Nephron progenitor cell (in vitro differentiated cells): ENCODE results near the gene CNR1.

ENCODE experiments used
- DNase-seq: peaks from one replicate; pipeline ENCODE4 v3.0.0; 2021
- H3K27ac Mint-ChIP-seq: 2 replicates; pipeline ENCODE4 v1.8.0; 2021; ENCODE audit warnings: mild to moderate bottlenecking, moderate library complexity, mixed read lengths
- H3K27me3 Mint-ChIP-seq: 2 replicates; pipeline ENCODE4 v1.8.0; 2021; ENCODE audit warnings: mild to moderate bottlenecking, low read depth, mixed read lengths; ENCODE audit not compliant: poor library complexity
- H3K36me3 Mint-ChIP-seq: 2 replicates; pipeline ENCODE4 v1.8.0; 2021; ENCODE audit warnings: low read depth, mixed read lengths
- H3K4me1 Mint-ChIP-seq: 2 replicates; pipeline ENCODE4 v1.8.0; 2021; ENCODE audit warnings: mixed read lengths
- H3K4me3 Mint-ChIP-seq: 2 replicates; pipeline ENCODE4 v1.8.0; 2021; ENCODE audit warnings: mild to moderate bottlenecking, moderate library complexity, mixed read lengths
- H3K9me3 Mint-ChIP-seq: 2 replicates; pipeline ENCODE4 v1.8.0; 2021; ENCODE audit warnings: mild to moderate bottlenecking, moderate library complexity, mixed read lengths
- TF ChIP-seq, protein P1 (sequence below): fragments of 200-600 bp; sonication (generic); IDR thresholded peaks from 2 replicates; pipeline ENCODE4 v1.5.0; 2021; ENCODE audit warnings: antibody characterized with exemption

The CNR1 gene

DNA sequence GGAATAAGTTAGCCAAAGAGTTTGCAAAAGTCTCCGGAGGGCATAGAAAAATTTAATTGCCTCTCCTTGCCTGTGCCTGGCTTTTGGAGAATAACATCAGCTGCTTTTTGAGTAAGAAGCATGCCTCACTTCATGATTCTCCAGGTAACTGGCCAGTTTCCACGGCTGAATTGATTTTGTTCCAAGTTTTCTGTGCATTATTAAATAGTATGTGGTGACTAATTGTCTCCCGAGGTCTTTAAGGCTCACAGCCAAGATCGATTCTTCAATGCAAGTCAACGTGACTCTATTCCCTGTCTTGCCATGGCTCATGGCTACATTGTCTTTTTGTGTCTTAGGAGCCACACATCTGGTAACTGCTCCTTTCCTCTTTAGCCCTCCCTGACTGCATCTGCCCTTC is 54.2 kb downstream of the CNR1 start:
- Mint-ChIP-seq H3K4me3 (no peak overlapping the region), H3K36me3 (no peaks in the 10 kb centered on the region), H3K27me3 (peaks cover 9% of the 10 kb centered on the region), H3K9me3 (no peaks in the 10 kb centered on the region), H3K27ac (no peak overlapping the region), H3K4me1 (no peaks in the 10 kb centered on the region)
- DNase-seq: no peak
- TF ChIP-seq, protein P1, sequence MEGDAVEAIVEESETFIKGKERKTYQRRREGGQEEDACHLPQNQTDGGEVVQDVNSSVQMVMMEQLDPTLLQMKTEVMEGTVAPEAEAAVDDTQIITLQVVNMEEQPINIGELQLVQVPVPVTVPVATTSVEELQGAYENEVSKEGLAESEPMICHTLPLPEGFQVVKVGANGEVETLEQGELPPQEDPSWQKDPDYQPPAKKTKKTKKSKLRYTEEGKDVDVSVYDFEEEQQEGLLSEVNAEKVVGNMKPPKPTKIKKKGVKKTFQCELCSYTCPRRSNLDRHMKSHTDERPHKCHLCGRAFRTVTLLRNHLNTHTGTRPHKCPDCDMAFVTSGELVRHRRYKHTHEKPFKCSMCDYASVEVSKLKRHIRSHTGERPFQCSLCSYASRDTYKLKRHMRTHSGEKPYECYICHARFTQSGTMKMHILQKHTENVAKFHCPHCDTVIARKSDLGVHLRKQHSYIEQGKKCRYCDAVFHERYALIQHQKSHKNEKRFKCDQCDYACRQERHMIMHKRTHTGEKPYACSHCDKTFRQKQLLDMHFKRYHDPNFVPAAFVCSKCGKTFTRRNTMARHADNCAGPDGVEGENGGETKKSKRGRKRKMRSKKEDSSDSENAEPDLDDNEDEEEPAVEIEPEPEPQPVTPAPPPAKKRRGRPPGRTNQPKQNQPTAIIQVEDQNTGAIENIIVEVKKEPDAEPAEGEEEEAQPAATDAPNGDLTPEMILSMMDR: no peak

DNA sequence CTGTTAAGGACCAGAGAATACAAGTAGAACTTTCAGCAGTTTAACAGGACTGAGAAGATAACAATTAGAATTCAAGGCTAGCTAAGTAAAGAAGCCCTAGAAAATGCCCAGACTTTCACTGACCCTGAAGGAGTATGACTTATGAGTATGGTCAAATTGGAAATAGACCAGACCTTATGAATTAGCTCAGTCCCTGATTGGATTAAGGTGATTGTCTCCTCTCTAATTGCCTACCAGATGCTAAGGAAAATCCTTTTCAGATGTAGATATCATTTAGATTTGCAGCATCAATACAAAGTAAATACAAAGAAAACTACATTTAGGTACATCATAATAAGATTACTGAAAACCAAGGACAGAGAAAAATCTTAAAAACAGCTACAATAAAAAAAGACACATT is 58.9 kb downstream of the CNR1 start:
- no peak overlapping the region for H3K27ac Mint-ChIP-seq
- no peak overlapping the region for H3K4me3 Mint-ChIP-seq
- no peaks in the 10 kb centered on the region for H3K36me3 Mint-ChIP-seq
- TF ChIP-seq, protein P1: no peak
- H3K9me3 Mint-ChIP-seq: no peaks in the 10 kb centered on the region
- DNase-seq: no peak
- peaks cover 13% of the 10 kb centered on the region for H3K27me3 Mint-ChIP-seq
- H3K4me1 Mint-ChIP-seq: no peaks in the 10 kb centered on the region

DNA sequence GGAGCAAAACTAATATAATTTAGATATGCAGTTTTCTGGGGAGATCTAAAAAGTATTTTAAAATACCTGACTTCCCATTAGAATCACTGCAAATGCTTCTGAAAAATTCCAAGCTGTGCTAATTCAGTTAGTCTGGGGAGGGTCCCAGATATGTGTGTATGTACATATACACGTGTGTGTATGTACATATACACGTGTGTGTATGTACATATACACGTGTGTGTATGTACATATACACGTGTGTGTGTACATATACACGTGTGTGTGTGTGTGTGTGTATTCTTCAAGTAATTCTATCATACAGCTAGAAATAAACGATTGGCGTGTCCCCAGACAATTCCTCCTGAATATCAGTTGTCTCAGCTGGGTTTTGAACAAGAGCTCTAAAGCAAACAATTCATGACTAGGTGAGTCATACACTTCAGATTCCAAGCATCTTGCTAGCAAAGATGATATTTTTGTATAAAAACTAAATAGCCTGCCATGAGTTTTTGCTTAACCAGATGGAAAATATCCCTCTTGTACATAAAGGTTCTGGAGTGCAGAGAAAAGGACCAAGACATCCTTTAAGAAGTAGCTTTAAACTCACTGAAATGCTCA is 60.3 kb downstream of the CNR1 start:
- H3K4me1 Mint-ChIP-seq: no peaks in the 10 kb centered on the region
- no peak for DNase-seq
- no peak overlapping the region for H3K27ac Mint-ChIP-seq
- no peaks in the 10 kb centered on the region for H3K9me3 Mint-ChIP-seq
- no peak overlapping the region for H3K4me3 Mint-ChIP-seq
- H3K36me3 Mint-ChIP-seq: no peaks in the 10 kb centered on the region
- TF ChIP-seq, protein P1: no peak
- peaks cover 8% of the 10 kb centered on the region for H3K27me3 Mint-ChIP-seq
